Measurements from ENCODE around the gene KCNG2. TPM values are rescaled to one million over a fixed set of nuclear protein-coding genes. Genes with fewer than 3 reads are reported as not detected.

KCNG2 gene
- total RNA-seq, 1 donor: not detected

GRCh38 chr18:79760348-79760747 is 37.4 kb upstream of the KCNG2 start:
- no peak for TF ChIP-seq CTCF (IDR thresholded peaks at IDR 0.05; ENCODE audit: insufficient read depth, low read length)
- no peak overlapping the region for H3K4me3 ChIP-seq (ENCODE audit: low read depth, low read length)
- no peak for DNase-seq (ENCODE audit: low read depth)

GRCh38 chr18:79760881-79761280 is 36.9 kb upstream of the KCNG2 start:
- no peak overlapping the region for H3K4me3 ChIP-seq (ENCODE audit: low read depth, low read length)
- no peak for TF ChIP-seq CTCF (IDR thresholded peaks at IDR 0.05; ENCODE audit: insufficient read depth, low read length)
- no peak for DNase-seq (ENCODE audit: low read depth)

- H3K4me3 ChIP-seq (ENCODE audit: low read depth, low read length): no peak overlapping the region
- TF ChIP-seq CTCF (IDR thresholded peaks at IDR 0.05; ENCODE audit: insufficient read depth, low read length): no peak
- DNase-seq (ENCODE audit: low read depth): no peak
Observed at GRCh38 chr18:79763407-79763806, 34.3 kb upstream of the KCNG2 start.

- no peak for DNase-seq (ENCODE audit: low read depth)
- TF ChIP-seq CTCF (IDR thresholded peaks at IDR 0.05; ENCODE audit: insufficient read depth, low read length): no peak
- no peak overlapping the region for H3K4me3 ChIP-seq (ENCODE audit: low read depth, low read length)
Observed at GRCh38 chr18:79764131-79764530, 33.6 kb upstream of the KCNG2 start.

DNA sequence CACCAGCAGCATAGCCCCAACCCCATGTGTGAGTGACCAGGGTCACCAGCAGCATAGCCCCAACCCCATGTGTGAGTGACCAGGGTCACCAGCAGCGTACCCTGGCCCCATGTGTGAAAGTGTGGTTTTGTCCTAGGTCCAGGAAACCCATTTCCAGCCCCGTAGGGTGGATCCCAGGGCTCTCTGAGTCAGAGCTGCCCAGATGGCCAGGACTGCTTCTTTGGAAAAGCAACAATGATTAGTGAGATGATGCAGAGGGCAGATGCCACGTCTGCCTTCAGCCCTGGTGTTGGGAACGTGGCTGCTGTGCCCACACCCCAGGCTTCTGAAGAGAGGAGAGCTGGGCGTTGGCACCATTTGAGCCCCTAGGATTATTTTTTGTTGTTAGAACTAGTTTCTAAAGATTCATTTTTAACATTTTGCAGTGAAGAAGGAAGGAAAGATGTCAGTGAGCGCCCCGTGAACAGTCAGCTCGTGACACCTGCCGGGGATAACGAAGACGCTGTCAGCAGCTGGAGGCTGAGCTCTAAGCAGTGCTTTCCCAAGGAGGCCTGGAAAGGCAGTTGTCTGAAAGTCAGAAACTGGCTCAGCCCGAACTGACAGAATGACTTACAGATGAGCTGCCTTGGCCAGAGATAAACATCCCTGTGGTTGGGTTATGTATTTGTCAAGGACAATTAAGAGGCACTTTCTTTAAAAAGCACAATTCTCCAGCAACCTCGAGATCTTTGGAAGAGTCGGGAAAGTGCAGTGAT is 32.1 kb upstream of the KCNG2 start:
- no peak for TF ChIP-seq CTCF (IDR thresholded peaks at IDR 0.05; ENCODE audit: insufficient read depth, low read length)
- H3K4me3 ChIP-seq (ENCODE audit: low read depth, low read length): no peak overlapping the region
- DNase-seq (ENCODE audit: low read depth): peak; percentile 25

- DNase-seq (ENCODE audit: low read depth): no peak
- no peak for TF ChIP-seq CTCF (IDR thresholded peaks at IDR 0.05; ENCODE audit: insufficient read depth, low read length)
Observed at GRCh38 chr18:79766308-79766707, 31.4 kb upstream of the KCNG2 start.

GRCh38 chr18:79768745-79769144 is 29.0 kb upstream of the KCNG2 start:
- peak; percentile 9 for DNase-seq (ENCODE audit: low read depth)
- TF ChIP-seq CTCF (IDR thresholded peaks at IDR 0.05; ENCODE audit: insufficient read depth, low read length): no peak
- no peak overlapping the region for H3K4me3 ChIP-seq (ENCODE audit: low read depth, low read length)

More at GRCh38 chr18:79766308-79766707, 31.4 kb upstream of the KCNG2 start:
- no peak overlapping the region for H3K4me3 ChIP-seq (ENCODE audit: low read depth, low read length)
